CD4-positive, alpha-beta T cell (primary cell): Measurements from ENCODE around the gene DHRS3. TPM values are rescaled to one million over a fixed set of nuclear protein-coding genes. Genes with fewer than 3 reads are reported as not detected.

Experiments used
- ATAC-seq: fragments of 200-7000 bp; cut with Tn5 transposase; one replicate; pipeline ENCODE4 v1.10.0; 2022; ENCODE audit warnings: mild to moderate bottlenecking; ENCODE audit not compliant: poor library complexity
- CTCF ChIA-PET: fragments of 350-600 bp; sonication (Branson Sonifier 250); formaldehyde crosslinking; loops from one replicate; lab custom pipeline; 2021; ENCODE audit warnings: antibody characterized with exemption, inconsistent platforms; lab: Charles Lee
- POLR2A ChIA-PET: fragments of 350-600 bp; sonication (Branson Sonifier 250); formaldehyde crosslinking; loops from one replicate; lab custom pipeline; 2021; ENCODE audit warnings: antibody characterized with exemption, inconsistent platforms; lab: Charles Lee
- DNase-seq, 14 experiments: peaks; one replicate each; pipeline ENCODE4 v3.0.0-alpha.2; 2013 to 2020; ENCODE audit warnings: mixed read lengths in 2 of 14
- H3K27ac ChIP-seq, 2 donors: one replicate each; pipeline versions ENCODE4 v1.5.1 to v1.7.0; 2013; ENCODE audit warnings: low read length in 2 of 2, low read depth in 1 of 2, mild to moderate bottlenecking in 1 of 2
- H3K27me3 ChIP-seq, 2 experiments: 1 replicate in 1 of 2; 2 replicates in 1 of 2; pipeline versions ENCODE4 v1.6.1 to v1.7.0; 2013; ENCODE audit warnings: low read length in 2 of 2, control low read depth in 1 of 2, mild to moderate bottlenecking in 1 of 2, moderate library complexity in 1 of 2; ENCODE audit not compliant: insufficient read depth in 2 of 2, control insufficient read depth in 1 of 2
- H3K36me3 ChIP-seq: one replicate; pipeline ENCODE4 v1.6.1; 2013; ENCODE audit warnings: low read length, control low read depth; ENCODE audit not compliant: insufficient read depth
- H3K4me1 ChIP-seq: one replicate; pipeline ENCODE4 v1.6.1; 2013; ENCODE audit warnings: low read length, control low read depth; ENCODE audit not compliant: insufficient read depth
- H3K4me3 ChIP-seq: one replicate; pipeline ENCODE4 v1.5.1; 2013; ENCODE audit warnings: mild to moderate bottlenecking, low read length, moderate library complexity
- H3K9me3 ChIP-seq, 2 experiments: 1 replicate in 1 of 2; 2 replicates in 1 of 2; pipeline versions ENCODE4 v1.6.1 to v1.7.0; 2013; ENCODE audit warnings: low read length in 2 of 2, mild to moderate bottlenecking in 2 of 2, control low read depth in 1 of 2, moderate library complexity in 1 of 2; ENCODE audit not compliant: control insufficient read depth in 1 of 2, insufficient read depth in 1 of 2
- H3K27ac Mint-ChIP-seq: one replicate; pipeline ENCODE4 v1.8.0; 2020; ENCODE audit warnings: mixed read lengths
- H3K27me3 Mint-ChIP-seq: one replicate; pipeline ENCODE4 v1.8.0; 2021; ENCODE audit warnings: mixed read lengths
- H3K36me3 Mint-ChIP-seq: one replicate; pipeline ENCODE4 v1.8.0; 2021; ENCODE audit warnings: low read depth, mixed read lengths
- H3K4me1 Mint-ChIP-seq: one replicate; pipeline ENCODE4 v1.8.0; 2021; ENCODE audit warnings: low read depth, mixed read lengths
- H3K4me3 Mint-ChIP-seq: one replicate; pipeline ENCODE4 v1.8.0; 2020; ENCODE audit warnings: mild to moderate bottlenecking, mixed read lengths
- H3K9me3 Mint-ChIP-seq: one replicate; pipeline ENCODE4 v1.8.0; 2020; ENCODE audit warnings: mixed read lengths
- intact Hi-C, 2 experiments: fragments of 100-400 bp; cut with DNase I in 1 of 2; cut with micrococcal nuclease in 1 of 2; formaldehyde crosslinking; loops; one replicate each; pipeline versions ENCODE4 v1.15.1 to v1.9.0; 2023 to 2025; cut with DNase I, micrococcal nuclease
- total RNA-seq, 174 experiments: library from RNA in 2 of 174; stranded (reverse) in 2 of 174; gene quantifications; one replicate each; pipeline ENCODE4 v1.2.3 and lab custom pipeline; 2021 to 2026
- TF ChIP-seq, protein P1 (sequence below): fragments of 200-600 bp; IDR thresholded peaks from one replicate; pipeline ENCODE4 v1.8.0; 2022; ENCODE audit warnings: antibody characterized with exemption, mild to moderate bottlenecking

DHRS3 gene
- total RNA-seq, 2 experiments from 2014 or later, result 102 to 108 TPM

DNA sequence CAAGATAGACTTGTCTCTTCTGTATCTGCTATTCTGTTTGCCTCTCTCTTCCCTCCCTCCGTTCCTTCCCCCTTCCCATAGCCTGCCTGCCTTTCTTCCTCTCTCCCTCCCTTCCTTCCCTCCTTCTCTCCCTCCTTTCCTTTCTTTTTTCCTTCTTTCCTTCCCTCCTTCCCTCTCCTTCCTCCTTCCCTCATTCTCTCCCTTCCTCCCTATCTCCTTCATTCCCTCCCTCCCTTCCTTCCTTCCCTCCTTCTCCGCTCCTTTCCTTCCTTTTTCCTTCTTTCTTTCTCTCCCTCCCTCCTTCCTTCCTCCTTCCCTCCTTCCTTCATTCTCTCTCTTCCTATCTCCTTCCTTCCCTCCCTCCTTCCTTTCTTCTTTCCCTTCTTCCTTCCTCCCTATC lies 26.8 kb upstream of the DHRS3 start:
- DNase-seq (no peak), ATAC-seq (no peak)
- H3K4me3 Mint-ChIP-seq, result no peak overlapping the region
- H3K9me3 Mint-ChIP-seq, result peaks cover 10% of the 10 kb centered on the region
- TF ChIP-seq, protein P1, sequence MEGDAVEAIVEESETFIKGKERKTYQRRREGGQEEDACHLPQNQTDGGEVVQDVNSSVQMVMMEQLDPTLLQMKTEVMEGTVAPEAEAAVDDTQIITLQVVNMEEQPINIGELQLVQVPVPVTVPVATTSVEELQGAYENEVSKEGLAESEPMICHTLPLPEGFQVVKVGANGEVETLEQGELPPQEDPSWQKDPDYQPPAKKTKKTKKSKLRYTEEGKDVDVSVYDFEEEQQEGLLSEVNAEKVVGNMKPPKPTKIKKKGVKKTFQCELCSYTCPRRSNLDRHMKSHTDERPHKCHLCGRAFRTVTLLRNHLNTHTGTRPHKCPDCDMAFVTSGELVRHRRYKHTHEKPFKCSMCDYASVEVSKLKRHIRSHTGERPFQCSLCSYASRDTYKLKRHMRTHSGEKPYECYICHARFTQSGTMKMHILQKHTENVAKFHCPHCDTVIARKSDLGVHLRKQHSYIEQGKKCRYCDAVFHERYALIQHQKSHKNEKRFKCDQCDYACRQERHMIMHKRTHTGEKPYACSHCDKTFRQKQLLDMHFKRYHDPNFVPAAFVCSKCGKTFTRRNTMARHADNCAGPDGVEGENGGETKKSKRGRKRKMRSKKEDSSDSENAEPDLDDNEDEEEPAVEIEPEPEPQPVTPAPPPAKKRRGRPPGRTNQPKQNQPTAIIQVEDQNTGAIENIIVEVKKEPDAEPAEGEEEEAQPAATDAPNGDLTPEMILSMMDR, result no peak
- no peaks in the 10 kb centered on the region for H3K4me1 Mint-ChIP-seq
- Histone ChIP-seq H3K27me3 (peaks cover 4 to 5% of the 10 kb centered on the region in 2 experiments), H3K4me3 (no peak overlapping the region), H3K4me1 (no peaks in the 10 kb centered on the region), H3K36me3 (no peaks in the 10 kb centered on the region), H3K27ac (no peak overlapping the region), H3K9me3 (peaks cover 8 to 15% of the 10 kb centered on the region in 2 experiments)
- no peaks in the 10 kb centered on the region for H3K36me3 Mint-ChIP-seq
- intact Hi-C loops, result no loop called here
- ChIA-PET POLR2A (no interaction called here), CTCF (no interaction called here)
- H3K27ac Mint-ChIP-seq, result no peak overlapping the region
- peaks cover 9% of the 10 kb centered on the region for H3K27me3 Mint-ChIP-seq

DNA sequence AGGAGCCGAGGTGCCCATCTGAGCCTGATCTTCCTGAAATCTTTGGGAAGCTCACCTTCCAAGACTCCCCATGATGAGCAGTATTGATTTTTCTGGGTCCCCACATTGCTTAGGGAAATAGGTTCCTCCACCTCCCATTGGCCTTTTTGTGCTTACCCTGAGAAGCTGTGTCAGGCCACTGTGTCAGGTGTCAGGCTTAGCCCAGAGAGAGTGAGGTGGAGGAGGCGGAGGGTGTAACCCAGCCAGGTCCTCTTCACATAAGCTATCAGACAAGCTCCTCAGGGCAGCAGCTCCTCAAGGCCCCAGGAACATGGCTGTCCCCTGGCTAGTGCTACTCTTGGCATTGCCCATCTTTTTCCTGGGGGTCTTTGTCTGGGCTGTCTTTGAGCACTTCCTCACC lies 26.2 kb upstream of the DHRS3 start:
- Mint-ChIP-seq H3K4me3 (no peak overlapping the region), H3K9me3 (peaks cover 10% of the 10 kb centered on the region), H3K27ac (no peak overlapping the region), H3K27me3 (peaks cover 7% of the 10 kb centered on the region), H3K4me1 (no peaks in the 10 kb centered on the region), H3K36me3 (no peaks in the 10 kb centered on the region)
- ChIA-PET POLR2A (no interaction called here), CTCF (no interaction called here)
- TF ChIP-seq, protein P1, result no peak
- no peak for ATAC-seq
- intact Hi-C loops, result no loop called here
- DNase-seq, result no peak
- Histone ChIP-seq H3K36me3 (no peaks in the 10 kb centered on the region), H3K4me3 (no peak overlapping the region), H3K27me3 (peaks cover 4 to 5% of the 10 kb centered on the region in 2 experiments), H3K4me1 (no peaks in the 10 kb centered on the region), H3K9me3 (peaks cover 8 to 21% of the 10 kb centered on the region in 2 experiments), H3K27ac (no peak overlapping the region)

DNA sequence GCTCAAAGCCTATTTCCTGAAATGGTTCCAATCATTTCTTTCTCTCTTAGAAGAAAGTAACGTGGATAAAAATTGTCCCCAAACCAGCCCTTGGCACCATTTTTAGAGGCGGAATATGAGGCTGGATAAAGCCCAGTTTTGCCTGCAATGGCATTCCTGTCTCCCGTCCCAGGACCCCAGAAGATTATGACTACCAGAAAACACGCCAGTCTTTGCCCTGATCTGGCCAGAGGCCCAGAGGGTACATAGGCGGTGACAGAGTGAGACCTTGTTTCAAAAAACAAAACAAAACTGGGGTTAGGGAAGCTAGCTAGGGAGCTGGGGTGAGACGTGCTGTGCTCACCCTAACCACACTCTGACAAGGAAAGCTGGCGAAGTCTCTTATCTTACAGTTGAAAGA lies 25.8 kb upstream of the DHRS3 start, which contains the start of gene AADACL4:
Gene AADACL4 (plus strand): TSS at position 301 of the 400 bp plus-strand sequence. CDS start 462 bp downstream, outside the sequence.
- H3K4me3 ChIP-seq, result no peak within 1 kb of the TSS
- Mint-ChIP-seq H3K36me3 (no peaks in the 10 kb centered on the region), H3K9me3 (peaks cover 10% of the 10 kb centered on the region), H3K4me1 (no peaks in the 10 kb centered on the region), H3K27me3 (peaks cover 2% of the 10 kb centered on the region), H3K27ac (no peak within 1 kb of the TSS), H3K4me3 (no peak within 1 kb of the TSS)
- CTCF ChIA-PET, result interaction anchor here (0.7 kb wide), 1 partner anchor 152 kb away, joined by 3 read pairs; no protein-coding TSS in a partner anchor
- intact Hi-C loops, result no loop called here
- peaks cover 11 to 24% of the 10 kb centered on the region in 2 experiments for H3K9me3 ChIP-seq
- H3K27ac ChIP-seq, result no peak within 1 kb of the TSS
- ATAC-seq (no peak), DNase-seq (no peak)
- H3K4me1 ChIP-seq, result no peaks in the 10 kb centered on the region
- H3K27me3 ChIP-seq, result peaks cover 4 to 5% of the 10 kb centered on the region in 2 experiments
- TF ChIP-seq, protein P1, result no peak
- POLR2A ChIA-PET, result no interaction called here
- no peaks in the 10 kb centered on the region for H3K36me3 ChIP-seq
